Nephron progenitor cell (in vitro differentiated cells): Measurements from ENCODE around the gene REEP1.

ENCODE experiments used
- DNase-seq: peaks from one replicate; pipeline ENCODE4 v3.0.0; 2021
- H3K27ac Mint-ChIP-seq: 2 replicates; pipeline ENCODE4 v1.8.0; 2021; ENCODE audit warnings: mild to moderate bottlenecking, moderate library complexity, mixed read lengths
- H3K27me3 Mint-ChIP-seq: 2 replicates; pipeline ENCODE4 v1.8.0; 2021; ENCODE audit warnings: mild to moderate bottlenecking, low read depth, mixed read lengths; ENCODE audit not compliant: poor library complexity
- H3K36me3 Mint-ChIP-seq: 2 replicates; pipeline ENCODE4 v1.8.0; 2021; ENCODE audit warnings: low read depth, mixed read lengths
- H3K4me1 Mint-ChIP-seq: 2 replicates; pipeline ENCODE4 v1.8.0; 2021; ENCODE audit warnings: mixed read lengths
- H3K4me3 Mint-ChIP-seq: 2 replicates; pipeline ENCODE4 v1.8.0; 2021; ENCODE audit warnings: mild to moderate bottlenecking, moderate library complexity, mixed read lengths
- H3K9me3 Mint-ChIP-seq: 2 replicates; pipeline ENCODE4 v1.8.0; 2021; ENCODE audit warnings: mild to moderate bottlenecking, moderate library complexity, mixed read lengths
- CTCF ChIP-seq: fragments of 200-600 bp; sonication (generic); IDR thresholded peaks from 2 replicates; pipeline ENCODE4 v1.5.0; 2021; ENCODE audit warnings: antibody characterized with exemption

The REEP1 gene

DNA sequence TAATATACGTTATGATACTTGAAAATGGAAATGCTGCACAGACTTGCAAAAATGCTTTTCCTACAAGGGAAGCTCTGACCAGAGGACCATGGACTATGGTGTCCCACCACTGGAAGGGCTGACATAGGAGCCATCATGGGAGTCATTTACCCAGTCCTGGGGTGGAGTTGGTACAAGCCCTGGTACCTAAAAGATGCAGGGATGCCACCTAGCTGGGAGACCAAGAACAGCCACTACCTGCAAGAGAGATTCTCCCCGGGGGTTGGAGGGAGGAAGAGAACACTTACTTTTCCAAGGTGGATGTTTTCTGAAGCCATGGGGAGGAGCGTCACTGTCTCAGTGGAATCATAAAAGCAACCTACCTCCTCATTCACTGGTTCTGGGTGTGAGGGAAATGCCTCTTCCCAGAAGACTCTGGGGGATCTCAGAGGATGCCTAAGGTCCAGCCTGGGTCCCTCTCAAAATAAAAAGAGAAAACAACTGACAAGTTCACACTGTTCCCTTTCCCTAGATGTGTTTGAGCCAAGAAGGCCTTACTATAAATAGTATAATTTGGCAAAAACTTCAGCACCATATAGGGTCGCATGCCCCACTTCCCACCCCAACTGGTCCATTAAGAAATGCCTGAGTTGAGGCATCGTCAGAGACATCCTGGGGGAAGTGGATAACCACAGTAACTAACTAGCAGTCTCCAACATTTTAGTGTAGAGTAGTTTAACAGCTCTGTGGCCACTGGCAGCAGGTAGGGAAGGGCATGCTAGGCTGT is 39.9 kb downstream of the REEP1 start:
- H3K9me3 Mint-ChIP-seq, result no peaks in the 10 kb centered on the region
- H3K36me3 Mint-ChIP-seq, result no peaks in the 10 kb centered on the region
- no peak for TF ChIP-seq CTCF
- H3K4me3 Mint-ChIP-seq, result no peak overlapping the region
- peaks cover 17% of the 10 kb centered on the region for H3K27me3 Mint-ChIP-seq
- H3K4me1 Mint-ChIP-seq, result peaks cover 28% of the 10 kb centered on the region
- no peak for DNase-seq
- no peak overlapping the region for H3K27ac Mint-ChIP-seq

- no peaks in the 10 kb centered on the region for H3K36me3 Mint-ChIP-seq
- no peak overlapping the region for H3K4me3 Mint-ChIP-seq
- H3K9me3 Mint-ChIP-seq, result no peaks in the 10 kb centered on the region
- TF ChIP-seq CTCF, result no peak
- H3K27me3 Mint-ChIP-seq, result peaks cover 21% of the 10 kb centered on the region
- H3K27ac Mint-ChIP-seq, result no peak overlapping the region
- H3K4me1 Mint-ChIP-seq, result peaks cover 22% of the 10 kb centered on the region
- no peak for DNase-seq
Observed at GRCh38 chr2:86296947-86297346, 40.5 kb downstream of the REEP1 start.

- H3K27me3 Mint-ChIP-seq, result peaks cover 21% of the 10 kb centered on the region
- no peak overlapping the region for H3K4me3 Mint-ChIP-seq
- H3K4me1 Mint-ChIP-seq, result peaks cover 24% of the 10 kb centered on the region
- no peak for TF ChIP-seq CTCF
- no peak overlapping the region for H3K27ac Mint-ChIP-seq
- no peaks in the 10 kb centered on the region for H3K9me3 Mint-ChIP-seq
- H3K36me3 Mint-ChIP-seq, result no peaks in the 10 kb centered on the region
- no peak for DNase-seq
Observed at GRCh38 chr2:86295066-86295465, 42.4 kb downstream of the REEP1 start.

DNA sequence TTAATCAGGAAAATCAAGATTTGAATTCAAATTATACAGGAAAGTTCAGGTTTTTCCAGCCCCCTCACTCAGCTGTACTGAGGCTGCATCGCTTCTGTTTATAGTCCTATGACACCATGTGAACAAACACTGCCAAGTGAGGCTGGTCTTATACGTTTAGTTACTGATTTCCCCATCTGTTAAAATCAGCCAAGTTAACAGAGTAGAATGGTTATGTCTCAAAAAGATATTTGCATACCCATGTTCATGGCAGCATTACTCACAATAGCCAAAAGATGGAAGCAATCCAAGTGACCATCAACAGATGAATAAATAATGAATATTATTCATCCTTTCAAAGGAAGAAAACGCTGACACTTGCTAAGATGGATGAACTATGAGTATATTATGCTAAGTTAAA is 43.8 kb downstream of the REEP1 start:
- no peak overlapping the region for H3K4me3 Mint-ChIP-seq
- no peaks in the 10 kb centered on the region for H3K36me3 Mint-ChIP-seq
- DNase-seq, result no peak
- peaks cover 21% of the 10 kb centered on the region for H3K27me3 Mint-ChIP-seq
- no peak for TF ChIP-seq CTCF
- H3K9me3 Mint-ChIP-seq, result no peaks in the 10 kb centered on the region
- H3K4me1 Mint-ChIP-seq, result peaks cover 20% of the 10 kb centered on the region
- H3K27ac Mint-ChIP-seq, result no peak overlapping the region

GRCh38 chr2:86292571-86293515 is 44.6 kb downstream of the REEP1 start:
- H3K4me3 Mint-ChIP-seq, result no peak overlapping the region
- no peaks in the 10 kb centered on the region for H3K36me3 Mint-ChIP-seq
- peaks cover 18% of the 10 kb centered on the region for H3K4me1 Mint-ChIP-seq
- DNase-seq, result no peak
- peaks cover 21% of the 10 kb centered on the region for H3K27me3 Mint-ChIP-seq
- TF ChIP-seq CTCF, result no peak
- no peak overlapping the region for H3K27ac Mint-ChIP-seq
- no peaks in the 10 kb centered on the region for H3K9me3 Mint-ChIP-seq
